MM.1S (cell line): ENCODE data around the gene ARHGAP42.

Experiments
- DNase-seq: peaks from one replicate; pipeline ENCODE4 v3.0.0-alpha.2; 2015
- H2AFZ ChIP-seq: fragments of 300-600 bp; sonication (generic); 2 replicates; pipeline ENCODE4 v1.6.0; 2016; ENCODE audit warnings: antibody characterized with exemption, low read length
- H3F3A ChIP-seq: fragments of 300-600 bp; sonication (generic); 2 replicates; pipeline ENCODE4 v1.6.1; 2016; ENCODE audit warnings: mild to moderate bottlenecking, antibody characterized with exemption, low read length, moderate library complexity, mixed read lengths; ENCODE audit not compliant: insufficient read depth
- H3K27ac ChIP-seq: fragments of 300-600 bp; sonication (generic); 2 replicates; pipeline ENCODE4 v1.5.1; 2016; ENCODE audit warnings: mild to moderate bottlenecking, low read length
- H3K27me3 ChIP-seq: fragments of 300-600 bp; sonication (generic); replicated peaks from 2 replicates; pipeline ENCODE4 v1.6.0; 2016; ENCODE audit warnings: low read length; ENCODE audit not compliant: insufficient read depth
- H3K36me3 ChIP-seq: fragments of 300-600 bp; sonication (generic); replicated peaks from 2 replicates; pipeline ENCODE4 v1.6.1; 2016; ENCODE audit warnings: mild to moderate bottlenecking, low read length, mixed read lengths; ENCODE audit not compliant: insufficient read depth
- H3K4me1 ChIP-seq: fragments of 300-600 bp; sonication (generic); 2 replicates; pipeline ENCODE4 v1.6.1; 2016; ENCODE audit warnings: low read length, mixed read lengths
- H3K4me2 ChIP-seq: fragments of 300-600 bp; sonication (generic); 2 replicates; pipeline ENCODE4 v1.6.0; 2016; ENCODE audit warnings: low read depth, low read length
- H3K4me3 ChIP-seq: fragments of 300-600 bp; sonication (generic); 2 replicates; pipeline ENCODE4 v1.5.1; 2016; ENCODE audit warnings: low read length, mixed read lengths
- H3K79me2 ChIP-seq: fragments of 300-600 bp; sonication (generic); 2 replicates; pipeline ENCODE4 v1.6.1; 2016; ENCODE audit warnings: mixed run types, low read length, mixed read lengths
- H3K9ac ChIP-seq: fragments of 300-600 bp; sonication (generic); 2 replicates; pipeline ENCODE4 v1.6.1; 2016; ENCODE audit warnings: low read length, mixed read lengths
- H3K9me2 ChIP-seq: fragments of 300-600 bp; sonication (generic); replicated peaks from 2 replicates; pipeline ENCODE4 v1.6.1; 2016; ENCODE audit warnings: mild to moderate bottlenecking, low read length, mixed read lengths; ENCODE audit not compliant: insufficient read depth
- H3K9me3 ChIP-seq: fragments of 300-600 bp; sonication (generic); replicated peaks from 2 replicates; pipeline ENCODE4 v1.6.1; 2016; ENCODE audit warnings: mild to moderate bottlenecking, low read length, mixed read lengths; ENCODE audit not compliant: insufficient read depth
- H4K20me1 ChIP-seq: fragments of 300-600 bp; sonication (generic); 2 replicates; pipeline ENCODE4 v1.6.1; 2016; ENCODE audit warnings: mild to moderate bottlenecking, low read length, moderate library complexity, mixed read lengths; ENCODE audit not compliant: insufficient read depth
- CTCF ChIP-seq: fragments of 300-600 bp; sonication (generic); IDR thresholded peaks from 2 replicates; pipeline ENCODE4 v1.5.1; 2016; ENCODE audit warnings: antibody characterized with exemption, low read length, mixed read lengths
- EZH2 ChIP-seq: fragments of 300-600 bp; sonication (generic); optimal IDR thresholded peaks from 2 replicates; pipeline ENCODE3; 2017; ENCODE audit warnings: low read depth, mild to moderate bottlenecking, antibody characterized with exemption, low read length, mixed read lengths
- EZH2phosphoT487 ChIP-seq: fragments of 300-600 bp; sonication (generic); IDR thresholded peaks from 2 replicates; pipeline ENCODE4 v1.6.1; 2018; ENCODE audit warnings: antibody characterized with exemption, low read length

The ARHGAP42 gene

GRCh38 chr11:100726680-100727079 lies 39.6 kb downstream of the ARHGAP42 start:
- Histone ChIP-seq H3K9ac (no peak overlapping the region), H3K27me3 (no peaks in the 10 kb centered on the region), H3K4me1 (no peaks in the 10 kb centered on the region), H3K9me2 (no peaks in the 10 kb centered on the region), H4K20me1 (no peaks in the 10 kb centered on the region), H3K4me2 (no peak overlapping the region), H2AFZ (no peak overlapping the region), H3K4me3 (no peak overlapping the region), H3F3A (no peaks in the 10 kb centered on the region), H3K27ac (no peak overlapping the region), H3K79me2 (no peaks in the 10 kb centered on the region), H3K36me3 (no peaks in the 10 kb centered on the region), H3K9me3 (no peaks in the 10 kb centered on the region)
- TF ChIP-seq EZH2phosphoT487 (no peak), EZH2 (no peak), CTCF (no peak)
- no peak for DNase-seq

DNA sequence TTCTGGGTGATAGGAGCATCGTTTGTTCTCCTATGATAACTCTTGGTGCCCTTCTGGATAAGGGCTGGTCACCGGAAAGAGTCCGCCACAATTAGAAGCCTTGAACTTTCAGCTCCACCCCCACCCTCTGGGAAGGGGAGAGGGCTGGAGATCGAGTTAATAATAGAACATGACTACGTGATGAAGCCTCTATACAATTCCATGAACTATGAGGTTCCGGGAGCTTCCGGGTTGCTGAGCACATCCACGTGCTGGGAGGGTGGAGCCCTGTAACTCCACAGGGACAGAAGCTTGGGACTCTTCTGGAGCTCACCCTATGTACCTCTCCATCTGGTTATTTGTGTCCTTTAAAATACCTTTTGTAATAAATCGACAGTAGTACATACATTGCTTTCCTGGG lies 40.3 kb downstream of the ARHGAP42 start:
- DNase-seq = no peak
- H3F3A ChIP-seq = no peaks in the 10 kb centered on the region
- no peak overlapping the region for H3K4me2 ChIP-seq
- no peaks in the 10 kb centered on the region for H3K36me3 ChIP-seq
- no peaks in the 10 kb centered on the region for H3K27me3 ChIP-seq
- H3K4me3 ChIP-seq = no peak overlapping the region
- no peaks in the 10 kb centered on the region for H3K4me1 ChIP-seq
- no peak overlapping the region for H3K27ac ChIP-seq
- H2AFZ ChIP-seq = no peak overlapping the region
- no peaks in the 10 kb centered on the region for H4K20me1 ChIP-seq
- TF ChIP-seq CTCF = no peak
- no peak for TF ChIP-seq EZH2phosphoT487
- TF ChIP-seq EZH2 = no peak
- H3K9ac ChIP-seq = no peak overlapping the region
- no peaks in the 10 kb centered on the region for H3K9me3 ChIP-seq
- no peaks in the 10 kb centered on the region for H3K79me2 ChIP-seq
- H3K9me2 ChIP-seq = no peaks in the 10 kb centered on the region

GRCh38 chr11:100730266-100730665 lies 43.2 kb downstream of the ARHGAP42 start:
- no peaks in the 10 kb centered on the region for H3K9me3 ChIP-seq
- no peak overlapping the region for H3K9ac ChIP-seq
- H4K20me1 ChIP-seq = no peaks in the 10 kb centered on the region
- no peaks in the 10 kb centered on the region for H3K27me3 ChIP-seq
- H3K4me3 ChIP-seq = no peak overlapping the region
- H3K36me3 ChIP-seq = no peaks in the 10 kb centered on the region
- H3K4me1 ChIP-seq = 0 out of 2 replicates have a peak, but pooled peaks cover 9% of the 10 kb centered on the region
- TF ChIP-seq CTCF (no peak), EZH2 (no peak), EZH2phosphoT487 (no peak)
- no peaks in the 10 kb centered on the region for H3K9me2 ChIP-seq
- no peak overlapping the region for H2AFZ ChIP-seq
- no peaks in the 10 kb centered on the region for H3K79me2 ChIP-seq
- H3F3A ChIP-seq = no peaks in the 10 kb centered on the region
- no peak for DNase-seq
- no peak overlapping the region for H3K27ac ChIP-seq
- H3K4me2 ChIP-seq = no peak overlapping the region

DNA sequence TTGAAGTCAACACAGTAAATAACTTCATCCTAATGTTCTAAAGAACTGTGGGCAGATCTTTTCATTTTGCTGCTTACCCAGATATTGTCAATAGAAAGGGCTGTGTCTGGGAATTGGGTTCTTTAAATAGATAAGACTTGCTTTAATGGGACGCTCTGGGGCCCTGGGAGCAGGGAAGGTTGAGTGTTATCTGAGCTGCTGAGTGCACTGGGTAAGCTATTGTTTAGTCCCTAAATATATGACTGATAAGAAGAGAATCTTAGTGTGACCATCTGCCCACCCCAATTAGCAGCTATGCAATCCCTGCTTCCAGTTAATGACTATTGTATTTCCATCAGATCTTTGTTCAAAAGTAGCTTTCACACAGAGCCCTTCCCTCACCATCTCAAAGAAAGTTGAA lies 44.4 kb downstream of the ARHGAP42 start:
- no peak for TF ChIP-seq CTCF
- no peak for TF ChIP-seq EZH2phosphoT487
- TF ChIP-seq EZH2 = no peak
- Histone ChIP-seq H3K27me3 (no peaks in the 10 kb centered on the region), H3K4me2 (no peak overlapping the region), H3K36me3 (no peaks in the 10 kb centered on the region), H3K9me2 (no peaks in the 10 kb centered on the region), H3F3A (no peaks in the 10 kb centered on the region), H3K9me3 (no peaks in the 10 kb centered on the region), H3K4me1 (0 out of 2 replicates have a peak, but pooled peaks cover 16% of the 10 kb centered on the region), H2AFZ (no peak overlapping the region), H4K20me1 (no peaks in the 10 kb centered on the region), H3K9ac (no peak overlapping the region), H3K27ac (no peak overlapping the region), H3K4me3 (no peak overlapping the region), H3K79me2 (no peaks in the 10 kb centered on the region)
- DNase-seq = no peak
